HepG2 (cell line): ENCODE results near the gene EIF4A3. TPM values are rescaled to one million over a fixed set of nuclear protein-coding genes. Genes with fewer than 3 reads are reported as not detected.

Experiments used
- ATAC-seq: fragments of 200-7000 bp; cut with Tn5 transposase; 3 replicates; pipeline ENCODE4 v1.9.1; 2020; ENCODE audit warnings: mild to moderate bottlenecking, moderate library complexity
- BruUV-seq: library from RNA; stranded (reverse); fragments of 400-500 nt; replicated peaks from 2 replicates; lab custom pipeline; 2021; lab: Mats Ljungman, UMichigan
- CTCF ChIA-PET: fragments of 300-600 bp; formaldehyde crosslinking; extraction: SDS; loops from one replicate; lab custom pipeline; 2021; ENCODE audit warnings: low total read pairs, inconsistent platforms, low intra/inter-chr PET ratio; lab: Yijun Ruan, JAX
- POLR2A ChIA-PET: fragments of 350-600 bp; sonication (Branson Sonifier 250); formaldehyde crosslinking; loops from one replicate; lab custom pipeline; 2020; ENCODE audit warnings: antibody characterized with exemption, inconsistent platforms; lab: Yijun Ruan, JAX
- DNase-seq: peaks from one replicate; pipeline ENCODE4 v3.0.0-alpha.2; 2015; ENCODE audit warnings: low spot score
- FAIRE-seq: peaks from 3 replicates; lab custom pipeline; 2011; peaks lifted over from hg19 to GRCh38; lab: Jason Lieb, UNC
- H2AFZ ChIP-seq: one replicate; pipeline ENCODE4 v1.6.1; 2011; ENCODE audit warnings: low read length, inconsistent platforms
- H3K27ac ChIP-seq: fragments of 300-600 bp; 3 replicates; pipeline ENCODE4 v1.8.0; 2011; ENCODE audit warnings: mixed run types, mild to moderate bottlenecking, mixed read lengths, low read length, inconsistent platforms; ENCODE audit not compliant: insufficient read depth; ENCODE audit errors: extremely low read length
- H3K27me3 ChIP-seq, 2 experiments: fragments of 200-600 bp in 1 of 2; 2 replicates in 1 of 2; 3 replicates in 1 of 2; pipeline versions ENCODE4 v1.6.0 to v1.8.0; 2011; ENCODE audit warnings: low read length in 2 of 2, mild to moderate bottlenecking in 2 of 2, moderate library complexity in 2 of 2, inconsistent platforms in 1 of 2; ENCODE audit not compliant: insufficient read depth in 2 of 2, control insufficient read depth in 1 of 2
- H3K36me3 ChIP-seq, 2 experiments: fragments of 200-600 bp in 1 of 2; replicated peaks in 1 of 2; 2 replicates in 1 of 2; 3 replicates in 1 of 2; pipeline versions ENCODE4 v1.5.1 to v1.8.0; 2011; ENCODE audit warnings: low read length in 2 of 2, inconsistent platforms in 1 of 2; ENCODE audit not compliant: insufficient read depth in 2 of 2, control insufficient read depth in 1 of 2
- H3K4me1 ChIP-seq: 2 replicates; pipeline ENCODE4 v1.5.1; 2012; ENCODE audit warnings: low read length, inconsistent platforms; ENCODE audit not compliant: insufficient read depth
- H3K4me2 ChIP-seq: 2 replicates; pipeline ENCODE4 v1.6.0; 2011; ENCODE audit warnings: low read depth, low read length, inconsistent platforms
- H3K4me3 ChIP-seq, 3 experiments: fragments of 200-600 bp in 1 of 3; sonication (generic), shearing (Covaris generic) in 1 of 3; replicated peaks in 1 of 3; 2 replicates each; pipeline ENCODE4 v1.5.1; 2011 to 2016; ENCODE audit warnings: low read length in 3 of 3, inconsistent platforms in 2 of 3, low read depth in 2 of 3, mild to moderate bottlenecking in 2 of 3, control low read depth in 1 of 3, mixed read lengths in 1 of 3; ENCODE audit not compliant: insufficient read depth in 1 of 3
- H3K79me2 ChIP-seq: one replicate; pipeline ENCODE4 v1.6.1; 2011; ENCODE audit warnings: low read length, inconsistent platforms; ENCODE audit not compliant: insufficient read depth
- H3K9ac ChIP-seq: 2 replicates; pipeline ENCODE4 v1.6.0; 2011; ENCODE audit warnings: mild to moderate bottlenecking, low read depth, low read length, inconsistent platforms; ENCODE audit not compliant: insufficient read depth
- H3K9me3 ChIP-seq: 2 replicates; pipeline ENCODE4 v1.5.1; 2012; ENCODE audit warnings: mild to moderate bottlenecking, low read length
- H4K20me1 ChIP-seq: 2 replicates; pipeline ENCODE4 v1.6.0; 2011; ENCODE audit warnings: inconsistent platforms, mild to moderate bottlenecking, low read length, moderate library complexity; ENCODE audit not compliant: insufficient read depth
- NFIC ChIP-seq: IDR thresholded peaks from 2 replicates; pipeline ENCODE4 v1.6.1; 2012; ENCODE audit warnings: mild to moderate bottlenecking, low read length, inconsistent platforms
- ZNF687 ChIP-seq: sonication (generic); formaldehyde crosslinking; IDR thresholded peaks from 2 replicates; pipeline ENCODE4 v1.5.1; 2020; ENCODE audit warnings: mild to moderate bottlenecking, missing genetic modification reagents, moderate library complexity
- WGBS: methylation state at CpG from one replicate; pipeline ENCODE4 v1.1.6; 2017; ENCODE audit warnings: low lambda C conversion rate; 5-methylcytosine and 5-hydroxymethylcytosine counted together
- in situ Hi-C: cut with HindIII; loops from 2 replicates; pipeline ENCODE4 v1.10.0; 2017; ENCODE audit warnings: low pct_unique_long_range_greater_than_20kb; ENCODE audit not compliant: extremely low pct_ligation_motif_present
- intact Hi-C: fragments of 100-400 bp; cut with micrococcal nuclease; formaldehyde crosslinking; loops from one replicate; pipeline ENCODE4 v1.10.0; 2022; ENCODE audit not compliant: unreplicated experiment
- polyA plus RNA-seq, 8 experiments: library from polyadenylated mRNA; depleted of rRNA in 3 of 8; stranded (reverse) in 7 of 8; unstranded in 1 of 8; fragments of >200 nt; fragmentation: Illumina TruSeq in 4 of 8; extraction: Trizol in 4 of 8; gene quantifications; 2 replicates each; pipeline versions ENCODE4 v1.2.1 to v1.2.3, GENCODE V29; 2011 to 2016; ENCODE audit warnings: low read depth in 4 of 8, missing spikeins in 1 of 8, mixed read lengths in 1 of 8; ENCODE audit not compliant: insufficient read depth in 1 of 8
- total RNA-seq, 5 experiments: library from RNA; depleted of rRNA; stranded (reverse); fragments of >200 nt; fragmentation: Illumina TruSeq; extraction: Trizol; gene quantifications; 2 replicates each; pipeline ENCODE4 v1.2.3, GENCODE V29; 2016; ENCODE audit warnings: low read depth in 1 of 5

Gene EIF4A3
- total and polyA plus RNA-seq, 2 of the 13 experiments (the other 11 are each of a cell fraction or from before 2014, with no cell fraction given): 145 to 187 TPM

DNA sequence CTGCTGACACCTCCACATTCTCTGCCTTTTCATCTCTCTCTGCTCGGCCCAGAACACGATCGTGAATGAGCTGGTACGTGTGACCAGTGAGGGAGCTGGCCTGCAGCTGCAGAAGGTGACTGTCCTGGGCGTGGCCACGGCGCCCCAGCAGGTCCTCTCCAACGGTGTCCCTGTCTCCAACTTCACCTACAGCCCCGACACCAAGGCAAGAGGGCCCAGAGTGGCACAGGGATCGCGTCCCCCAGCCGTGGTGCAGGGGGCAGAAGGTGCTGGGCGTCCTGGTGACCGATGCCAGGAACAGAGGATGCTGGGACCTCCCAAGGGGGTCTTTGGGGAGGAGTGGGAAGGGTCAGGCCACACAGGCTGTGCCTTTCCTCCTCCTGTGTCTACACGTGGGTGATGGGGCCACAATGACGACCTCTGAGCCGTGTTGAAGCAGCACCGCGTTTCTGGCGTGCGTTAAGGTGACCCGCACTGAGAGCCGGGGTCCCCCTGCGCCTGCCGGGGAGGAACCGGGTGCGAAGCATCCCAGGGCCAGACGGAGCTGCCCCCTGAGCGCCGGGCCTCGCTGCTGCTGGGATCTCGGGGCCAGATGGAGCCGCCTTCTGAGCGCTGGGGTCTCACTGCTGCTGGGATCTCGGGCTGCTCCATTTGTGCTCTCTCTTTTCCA is 28.2 kb downstream of the EIF4A3 start:
- no peak overlapping the region for H3K4me3 ChIP-seq
- H3K27ac ChIP-seq: no peak overlapping the region
- no peaks in the 10 kb centered on the region for H3K9me3 ChIP-seq
- H3K4me1 ChIP-seq: peaks cover 3% of the 10 kb centered on the region
- no peak overlapping the region for H2AFZ ChIP-seq
- intact Hi-C loops: no loop called here
- no peaks in the 10 kb centered on the region; a peak in 1 of 5 replicates for H3K27me3 ChIP-seq
- H3K79me2 ChIP-seq: no peaks in the 10 kb centered on the region
- POLR2A ChIA-PET: interaction anchor here (1.0 kb wide), 1 partner anchor 17 kb away, joined by 3 read pairs; the partner anchor contains the start of gene GAA
- TF ChIP-seq ZNF687 (CRISPR knock-in tag) (0 out of 2 replicates have a peak, but pooled peaks have one; percentile 5), NFIC (no peak)
- TF ChIP-seq, all 625 proteins: peak for 1
- H3K36me3 ChIP-seq: no peaks in the 10 kb centered on the region
- FAIRE-seq: no peak
- H4K20me1 ChIP-seq: no peaks in the 10 kb centered on the region
- in situ Hi-C loops: no loop called here
- BruUV-seq: no TSS peak
- H3K9ac ChIP-seq: no peak overlapping the region
- ATAC-seq: no peak; the same call in 2 of the 3 replicates
- no peak for DNase-seq
- no peak overlapping the region for H3K4me2 ChIP-seq
- CTCF ChIA-PET: no interaction called here
- 93% methylated on average over 19 of the region's 35 CpGs for WGBS
